Activated B cell treated with CpG ODN at 0.5 μM for 24 hours (primary cell): ENCODE measurements around the gene SLC35A3. TPM values are rescaled to one million over a fixed set of nuclear protein-coding genes. Genes with fewer than 3 reads are reported as not detected.

ENCODE experiments used
- ATAC-seq: fragments of 200-7000 bp; cut with Tn5 transposase; one replicate; pipeline ENCODE4 v1.10.0; 2021; ENCODE audit warnings: low read depth, mild to moderate bottlenecking, moderate library complexity
- CTCF ChIA-PET: fragments of 350-600 bp; sonication (Branson Sonifier 250); formaldehyde crosslinking; loops from one replicate; lab custom pipeline; 2021; ENCODE audit warnings: antibody characterized with exemption; lab: Charles Lee
- POLR2A ChIA-PET: fragments of 350-600 bp; sonication (Branson Sonifier 250); formaldehyde crosslinking; loops from one replicate; lab custom pipeline; 2021; ENCODE audit warnings: antibody characterized with exemption; lab: Charles Lee
- DNase-seq: peaks from one replicate; pipeline ENCODE4 v3.0.0; 2022
- H3K27ac Mint-ChIP-seq: one replicate; pipeline ENCODE4 v1.8.0; 2020; ENCODE audit warnings: mixed read lengths
- H3K27me3 Mint-ChIP-seq: one replicate; pipeline ENCODE4 v1.8.0; 2021; ENCODE audit warnings: mixed read lengths
- H3K36me3 Mint-ChIP-seq: one replicate; pipeline ENCODE4 v1.8.0; 2021; ENCODE audit warnings: low read depth, mixed read lengths
- H3K4me1 Mint-ChIP-seq: one replicate; pipeline ENCODE4 v1.8.0; 2021; ENCODE audit warnings: mixed read lengths
- H3K4me3 Mint-ChIP-seq: one replicate; pipeline ENCODE4 v1.8.0; 2020; ENCODE audit warnings: mild to moderate bottlenecking, mixed read lengths
- H3K9me3 Mint-ChIP-seq: one replicate; pipeline ENCODE4 v1.8.0; 2020; ENCODE audit warnings: mixed read lengths
- intact Hi-C: fragments of 100-400 bp; cut with micrococcal nuclease; formaldehyde crosslinking; loops from one replicate; pipeline ENCODE4 v1.15.1; 2024
- total RNA-seq: library from RNA; stranded (reverse); gene quantifications from 2 replicates; pipeline ENCODE4 v1.2.3, GENCODE V29; 2022
- TF ChIP-seq, protein P1 (sequence below): fragments of 200-600 bp; IDR thresholded peaks from one replicate; pipeline ENCODE4 v1.8.0; 2022; ENCODE audit warnings: antibody characterized with exemption, mild to moderate bottlenecking

The SLC35A3 gene
- total RNA-seq, 1 donor from 2014 or later: 21.1 TPM

DNA sequence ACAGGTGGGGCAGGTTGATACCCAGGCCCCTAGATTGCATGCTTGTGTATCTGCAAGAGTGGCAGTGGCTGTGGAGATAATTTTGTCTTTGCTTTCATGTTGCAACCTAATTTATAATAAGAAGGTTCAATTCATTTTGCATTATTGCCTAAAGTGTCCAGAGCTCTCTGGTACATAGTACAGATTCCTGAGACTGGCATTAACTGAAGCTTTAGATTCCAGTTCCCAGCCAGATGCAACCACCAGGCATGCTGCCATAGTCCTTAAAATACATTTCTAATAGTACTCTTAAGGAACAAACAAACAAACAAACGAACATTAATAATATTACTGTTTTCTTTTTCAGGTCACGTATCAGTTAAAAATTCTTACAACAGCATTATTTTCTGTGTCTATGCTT, 36.9 kb downstream of the SLC35A3 start:
- TF ChIP-seq, protein P1, sequence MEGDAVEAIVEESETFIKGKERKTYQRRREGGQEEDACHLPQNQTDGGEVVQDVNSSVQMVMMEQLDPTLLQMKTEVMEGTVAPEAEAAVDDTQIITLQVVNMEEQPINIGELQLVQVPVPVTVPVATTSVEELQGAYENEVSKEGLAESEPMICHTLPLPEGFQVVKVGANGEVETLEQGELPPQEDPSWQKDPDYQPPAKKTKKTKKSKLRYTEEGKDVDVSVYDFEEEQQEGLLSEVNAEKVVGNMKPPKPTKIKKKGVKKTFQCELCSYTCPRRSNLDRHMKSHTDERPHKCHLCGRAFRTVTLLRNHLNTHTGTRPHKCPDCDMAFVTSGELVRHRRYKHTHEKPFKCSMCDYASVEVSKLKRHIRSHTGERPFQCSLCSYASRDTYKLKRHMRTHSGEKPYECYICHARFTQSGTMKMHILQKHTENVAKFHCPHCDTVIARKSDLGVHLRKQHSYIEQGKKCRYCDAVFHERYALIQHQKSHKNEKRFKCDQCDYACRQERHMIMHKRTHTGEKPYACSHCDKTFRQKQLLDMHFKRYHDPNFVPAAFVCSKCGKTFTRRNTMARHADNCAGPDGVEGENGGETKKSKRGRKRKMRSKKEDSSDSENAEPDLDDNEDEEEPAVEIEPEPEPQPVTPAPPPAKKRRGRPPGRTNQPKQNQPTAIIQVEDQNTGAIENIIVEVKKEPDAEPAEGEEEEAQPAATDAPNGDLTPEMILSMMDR: no peak
- POLR2A ChIA-PET: no interaction called here
- no peak overlapping the region for H3K27ac Mint-ChIP-seq
- H3K27me3 Mint-ChIP-seq: no peaks in the 10 kb centered on the region
- no peak for ATAC-seq
- peaks cover 52% of the 10 kb centered on the region for H3K36me3 Mint-ChIP-seq
- no peak overlapping the region for H3K4me3 Mint-ChIP-seq
- no peak for DNase-seq
- H3K4me1 Mint-ChIP-seq: no peaks in the 10 kb centered on the region
- intact Hi-C loops: no loop called here
- peaks cover 13% of the 10 kb centered on the region for H3K9me3 Mint-ChIP-seq
- CTCF ChIA-PET: no interaction called here

DNA sequence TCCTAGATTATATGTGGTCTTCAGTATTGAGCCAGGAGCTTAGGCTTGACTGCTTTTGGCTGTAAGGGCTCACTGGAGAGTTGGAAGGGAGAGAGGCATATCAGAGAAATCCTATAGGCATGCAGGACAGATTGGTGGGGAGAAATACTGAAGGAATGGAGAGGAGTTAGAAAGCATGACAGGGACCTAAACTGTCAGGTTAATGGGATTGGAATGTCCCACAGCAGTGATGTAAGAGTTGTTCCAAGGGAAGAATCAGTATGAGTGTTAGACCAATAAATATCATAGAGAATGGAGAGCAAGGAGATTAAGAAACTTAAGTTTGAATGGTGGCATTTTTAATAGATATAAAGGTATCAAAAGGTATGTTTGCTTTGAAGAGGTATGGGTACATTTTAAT, 39.7 kb downstream of the SLC35A3 start:
- Mint-ChIP-seq H3K36me3 (peaks cover 45% of the 10 kb centered on the region), H3K4me3 (no peak overlapping the region), H3K27ac (no peak overlapping the region), H3K27me3 (no peaks in the 10 kb centered on the region), H3K9me3 (peaks cover 10% of the 10 kb centered on the region), H3K4me1 (no peaks in the 10 kb centered on the region)
- POLR2A ChIA-PET: no interaction called here
- CTCF ChIA-PET: no interaction called here
- no peak for ATAC-seq
- TF ChIP-seq, protein P1: no peak
- intact Hi-C loops: no loop called here
- no peak for DNase-seq

DNA sequence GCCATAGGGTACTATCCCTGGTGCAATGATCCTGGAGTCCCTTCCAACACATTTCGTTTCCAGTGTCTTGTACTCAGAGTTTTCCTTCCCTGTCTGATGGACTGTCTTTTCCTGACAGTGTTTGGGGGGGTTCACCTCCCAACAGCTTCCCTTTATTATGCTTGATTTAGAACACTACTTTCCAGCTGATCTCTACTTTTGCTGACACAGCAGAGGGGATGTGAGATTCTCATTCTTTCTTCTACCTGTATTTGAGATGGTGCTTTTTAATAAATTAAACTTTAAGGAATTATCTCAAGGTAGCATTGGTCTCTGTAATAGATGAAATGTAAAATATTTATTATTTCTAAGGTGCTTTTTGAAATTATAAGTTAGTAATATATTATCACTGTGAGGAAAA, 41.0 kb downstream of the SLC35A3 start:
- no peak for ATAC-seq
- intact Hi-C loops: no loop called here
- Mint-ChIP-seq H3K4me1 (no peaks in the 10 kb centered on the region), H3K27ac (no peak overlapping the region), H3K9me3 (peaks cover 1% of the 10 kb centered on the region), H3K27me3 (no peaks in the 10 kb centered on the region), H3K4me3 (no peak overlapping the region), H3K36me3 (peaks cover 37% of the 10 kb centered on the region)
- DNase-seq: no peak
- ChIA-PET CTCF (no interaction called here), POLR2A (no interaction called here)
- TF ChIP-seq, protein P1: no peak

DNA sequence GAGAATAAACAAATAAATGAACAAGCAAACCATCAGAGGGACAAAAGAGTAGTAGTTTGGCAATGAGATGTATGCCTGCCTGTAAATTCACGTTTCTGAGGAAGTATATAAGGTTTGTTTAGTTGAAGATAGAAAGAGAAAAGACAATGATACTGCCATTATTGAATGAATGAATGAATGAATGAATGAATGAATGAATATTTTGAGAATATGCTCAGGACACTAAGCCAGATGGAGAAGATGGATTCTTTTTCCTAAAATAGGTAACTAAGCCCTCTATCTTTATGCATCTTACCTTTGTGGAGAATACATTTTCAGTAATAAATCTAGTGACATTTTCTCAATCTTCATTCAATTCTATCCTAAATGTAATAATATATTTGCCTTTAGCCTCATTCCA, 49.4 kb downstream of the SLC35A3 start:
- Mint-ChIP-seq H3K27me3 (no peaks in the 10 kb centered on the region), H3K36me3 (peaks cover 23% of the 10 kb centered on the region), H3K4me1 (no peaks in the 10 kb centered on the region), H3K4me3 (no peak overlapping the region), H3K27ac (no peak overlapping the region), H3K9me3 (no peaks in the 10 kb centered on the region)
- DNase-seq (no peak), ATAC-seq (no peak)
- intact Hi-C loops: no loop called here
- ChIA-PET CTCF (no interaction called here), POLR2A (no interaction called here)
- TF ChIP-seq, protein P1: no peak

DNA sequence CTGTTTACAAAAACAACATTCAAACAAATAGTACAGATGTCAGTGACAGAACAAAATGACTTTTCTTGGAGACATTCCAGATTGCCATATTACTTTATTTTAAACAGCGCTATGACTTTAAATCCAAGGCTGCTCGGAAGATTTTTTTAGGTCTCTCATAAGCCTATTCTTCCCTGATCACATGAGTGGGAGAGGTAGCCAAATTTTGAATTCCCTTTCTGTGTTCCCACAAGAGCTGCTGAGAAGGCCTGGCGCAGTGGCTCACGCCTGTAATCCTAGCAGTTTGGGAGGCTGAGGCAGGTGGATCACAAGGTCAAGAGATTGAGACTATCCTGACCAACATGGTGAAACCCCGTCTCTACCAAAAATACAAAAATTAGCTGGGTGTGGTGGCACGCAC, 53.7 kb downstream of the SLC35A3 start:
- POLR2A ChIA-PET: no interaction called here
- TF ChIP-seq, protein P1: no peak
- ATAC-seq: no peak
- intact Hi-C loops: no loop called here
- peaks cover 11% of the 10 kb centered on the region for H3K36me3 Mint-ChIP-seq
- H3K27me3 Mint-ChIP-seq: no peaks in the 10 kb centered on the region
- CTCF ChIA-PET: no interaction called here
- H3K9me3 Mint-ChIP-seq: no peaks in the 10 kb centered on the region
- no peak for DNase-seq
- H3K4me3 Mint-ChIP-seq: no peak overlapping the region
- H3K4me1 Mint-ChIP-seq: no peaks in the 10 kb centered on the region
- no peak overlapping the region for H3K27ac Mint-ChIP-seq
